ENCODE results near the gene SLMAP.

Gene SLMAP

GRCh38 chr3:57946970-57947381 lies 190.9 kb downstream of the SLMAP start:
- DNase-seq, result no peak

- DNase-seq, result no peak
These were observed 192.1 kb downstream of the SLMAP start for GRCh38 chr3:57948080-57948671.

GRCh38 chr3:57948781-57949242 lies 192.7 kb downstream of the SLMAP start:
- peak; percentile 37 for DNase-seq

- DNase-seq, result no peak
These were observed 193.2 kb downstream of the SLMAP start for GRCh38 chr3:57949344-57949743.

- no peak for DNase-seq
These were observed 193.9 kb downstream of the SLMAP start for GRCh38 chr3:57949785-57950615.

GRCh38 chr3:57951066-57951882 lies 195.2 kb downstream of the SLMAP start:
- DNase-seq, result peak; percentile 85

- DNase-seq, result peak; percentile 96
These were observed 196.1 kb downstream of the SLMAP start for GRCh38 chr3:57952208-57952631.

GRCh38 chr3:57952651-57953050 lies 196.5 kb downstream of the SLMAP start:
- DNase-seq, result no peak

- no peak for DNase-seq
These were observed 197.5 kb downstream of the SLMAP start for GRCh38 chr3:57953576-57953975.

GRCh38 chr3:57956119-57956832 lies 200.2 kb downstream of the SLMAP start:
- peak; percentile 85 for DNase-seq

GRCh38 chr3:57956833-57957174 lies 200.7 kb downstream of the SLMAP start:
- DNase-seq, result no peak

- DNase-seq, result no peak
These were observed 201.7 kb downstream of the SLMAP start for GRCh38 chr3:57957824-57958223.

GRCh38 chr3:57958642-57959422 lies 202.7 kb downstream of the SLMAP start:
- peak; percentile 60 for DNase-seq

- DNase-seq, result peak; percentile 80
These were observed 203.5 kb downstream of the SLMAP start for GRCh38 chr3:57959423-57960173.

- no peak for DNase-seq
These were observed 204.0 kb downstream of the SLMAP start for GRCh38 chr3:57960174-57960505.

- DNase-seq, result no peak
These were observed 205.2 kb downstream of the SLMAP start for GRCh38 chr3:57961177-57961827.

GRCh38 chr3:57961828-57962447 lies 205.8 kb downstream of the SLMAP start:
- peak; percentile 61 for DNase-seq

GRCh38 chr3:57962448-57962834 lies 206.3 kb downstream of the SLMAP start:
- DNase-seq, result no peak

GRCh38 chr3:57963811-57964346 lies 207.8 kb downstream of the SLMAP start:
- DNase-seq, result no peak

GRCh38 chr3:57966829-57967228 lies 210.7 kb downstream of the SLMAP start:
- peak; percentile 56 for DNase-seq

Data from fibroblast of skin of scalp (primary cell).